ENCODE measurements around the gene ATP1A1. TPM values are rescaled to one million over a fixed set of nuclear protein-coding genes. Genes with fewer than 3 reads are reported as not detected.

ATP1A1 gene
- total RNA-seq, 3 donors from 2014 or later (not counting 1 experiment from before 2014, with no cell fraction given), result 134 to 144 (median 140) TPM

- Mint-ChIP-seq H3K27ac (no peak overlapping the region), H3K9me3 (no peaks in the 10 kb centered on the region), H3K27me3 (ENCODE audit: low read depth in 2 of 2) (peaks cover 6 to 8% of the 10 kb centered on the region in 2 donors), H3K4me1 (peaks cover 16 to 29% of the 10 kb centered on the region in 2 donors), H3K36me3 (no peaks in the 10 kb centered on the region), H3K4me3 (no peak overlapping the region)
- DNase-seq (no peak), ATAC-seq (no peak)
- WGBS (ENCODE audit: insufficient coverage), result 67% methylated on average over 2 of the region's 2 CpGs
- Histone ChIP-seq H3K36me3 (ENCODE audit: control insufficient read depth, insufficient read depth, low read length) (no peaks in the 10 kb centered on the region), H3K4me1 (ENCODE audit: control insufficient read depth, insufficient read depth, low read length) (peaks cover 20% of the 10 kb centered on the region), H3K27ac (ENCODE audit: low read length) (no peak overlapping the region), H3K27me3 (ENCODE audit: control insufficient read depth, insufficient read depth, low read length) (no peaks in the 10 kb centered on the region), H3K4me3 (ENCODE audit: low read length) (no peak overlapping the region), H3K9me3 (ENCODE audit: control insufficient read depth, insufficient read depth, low read length) (no peaks in the 10 kb centered on the region)
- intact Hi-C loops (cut with micrococcal nuclease), result no loop called here
- no peak for TF ChIP-seq CTCF (IDR thresholded peaks at IDR 0.05)
These were observed 47.6 kb downstream of the ATP1A1 start for GRCh38 chr1:116420417-116421200.

- Mint-ChIP-seq H3K27ac (no peak overlapping the region), H3K9me3 (no peaks in the 10 kb centered on the region), H3K27me3 (ENCODE audit: low read depth in 2 of 2) (peaks cover 6 to 8% of the 10 kb centered on the region in 2 donors), H3K4me3 (no peak overlapping the region), H3K36me3 (no peaks in the 10 kb centered on the region), H3K4me1 (no peaks in the 10 kb centered on the region)
- H3K4me3 ChIP-seq (ENCODE audit: low read length), result no peak overlapping the region
- no peaks in the 10 kb centered on the region for H3K36me3 ChIP-seq (ENCODE audit: control insufficient read depth, insufficient read depth, low read length)
- no peak for TF ChIP-seq CTCF (IDR thresholded peaks at IDR 0.05)
- H3K9me3 ChIP-seq (ENCODE audit: control insufficient read depth, insufficient read depth, low read length), result no peaks in the 10 kb centered on the region
- WGBS (ENCODE audit: insufficient coverage), result 88% methylated on average over 5 of the region's 5 CpGs
- intact Hi-C loops (cut with micrococcal nuclease), result no loop called here
- ATAC-seq, result no peak
- DNase-seq, result no peak
- no peaks in the 10 kb centered on the region for H3K27me3 ChIP-seq (ENCODE audit: control insufficient read depth, insufficient read depth, low read length)
- H3K4me1 ChIP-seq (ENCODE audit: control insufficient read depth, insufficient read depth, low read length), result peaks cover under 1% of the 10 kb centered on the region
- H3K27ac ChIP-seq (ENCODE audit: low read length), result no peak overlapping the region
These were observed 51.4 kb downstream of the ATP1A1 start for GRCh38 chr1:116424438-116424837.

GRCh38 chr1:116424863-116425262 is 51.8 kb downstream of the ATP1A1 start:
- Mint-ChIP-seq H3K36me3 (no peaks in the 10 kb centered on the region), H3K27me3 (ENCODE audit: low read depth in 2 of 2) (peaks cover 6 to 8% of the 10 kb centered on the region in 2 donors), H3K27ac (no peak overlapping the region), H3K4me1 (no peaks in the 10 kb centered on the region), H3K9me3 (no peaks in the 10 kb centered on the region), H3K4me3 (no peak overlapping the region)
- H3K27ac ChIP-seq (ENCODE audit: low read length), result no peak overlapping the region
- DNase-seq (no peak), ATAC-seq (no peak)
- no peaks in the 10 kb centered on the region for H3K4me1 ChIP-seq (ENCODE audit: control insufficient read depth, insufficient read depth, low read length)
- no peaks in the 10 kb centered on the region for H3K36me3 ChIP-seq (ENCODE audit: control insufficient read depth, insufficient read depth, low read length)
- H3K4me3 ChIP-seq (ENCODE audit: low read length), result no peak overlapping the region
- WGBS (ENCODE audit: insufficient coverage), result 83% methylated on average over 1 of the region's 1 CpG
- no peaks in the 10 kb centered on the region for H3K9me3 ChIP-seq (ENCODE audit: control insufficient read depth, insufficient read depth, low read length)
- no peaks in the 10 kb centered on the region for H3K27me3 ChIP-seq (ENCODE audit: control insufficient read depth, insufficient read depth, low read length)
- TF ChIP-seq CTCF (IDR thresholded peaks at IDR 0.05), result no peak
- intact Hi-C loops (cut with micrococcal nuclease), result no loop called here

GRCh38 chr1:116425987-116426386 is 52.9 kb downstream of the ATP1A1 start:
- TF ChIP-seq CTCF (IDR thresholded peaks at IDR 0.05), result no peak
- intact Hi-C loops (cut with micrococcal nuclease), result no loop called here

More at GRCh38 chr1:116425987-116426386, 52.9 kb downstream of the ATP1A1 start:
- Mint-ChIP-seq H3K27me3 (ENCODE audit: low read depth in 2 of 2) (peaks cover 6 to 8% of the 10 kb centered on the region in 2 donors), H3K9me3 (no peaks in the 10 kb centered on the region), H3K36me3 (no peaks in the 10 kb centered on the region), H3K4me3 (no peak overlapping the region), H3K4me1 (no peaks in the 10 kb centered on the region), H3K27ac (no peak overlapping the region)
- H3K4me1 ChIP-seq (ENCODE audit: control insufficient read depth, insufficient read depth, low read length), result no peaks in the 10 kb centered on the region
- H3K27ac ChIP-seq (ENCODE audit: low read length), result no peak overlapping the region
- DNase-seq, result no peak
- H3K36me3 ChIP-seq (ENCODE audit: control insufficient read depth, insufficient read depth, low read length), result no peaks in the 10 kb centered on the region
- 88% methylated on average over 5 of the region's 5 CpGs for WGBS (ENCODE audit: insufficient coverage)
- H3K27me3 ChIP-seq (ENCODE audit: control insufficient read depth, insufficient read depth, low read length), result no peaks in the 10 kb centered on the region
- ATAC-seq, result no peak
- no peaks in the 10 kb centered on the region for H3K9me3 ChIP-seq (ENCODE audit: control insufficient read depth, insufficient read depth, low read length)
- no peak overlapping the region for H3K4me3 ChIP-seq (ENCODE audit: low read length)

Measured in natural killer cell (primary cell).